Endothelial cell of umbilical vein (primary cell): Measurements from ENCODE around the gene EMD. TPM values are rescaled to one million over a fixed set of nuclear protein-coding genes. Genes with fewer than 3 reads are reported as not detected.

Experiments used
- BruUV-seq: library from RNA; stranded (reverse); fragments of 400-500 nt; replicated peaks from 2 replicates; lab custom pipeline; 2021; lab: Mats Ljungman, UMichigan
- CTCF ChIA-PET: fragments of 300-600, 350-600 bp; sonication (Branson Sonifier 250); formaldehyde crosslinking; loops from one replicate; lab custom pipeline; 2021; ENCODE audit warnings: antibody characterized with exemption, inconsistent platforms; lab: Charles Lee
- POLR2A ChIA-PET: fragments of 300-600, 350-600 bp; sonication (Branson Sonifier 250); formaldehyde crosslinking; loops from one replicate; lab custom pipeline; 2021; ENCODE audit warnings: antibody characterized with exemption, inconsistent platforms; lab: Charles Lee
- DNase-seq: peaks from one replicate; pipeline ENCODE4 v3.0.0-alpha.2; 2011; ENCODE audit warnings: low read depth, low spot score
- FAIRE-seq: peaks from 2 replicates; lab custom pipeline; 2011; peaks lifted over from hg19 to GRCh38; lab: Jason Lieb, UNC
- H2AFZ ChIP-seq: 2 replicates; pipeline ENCODE4 v1.6.0; 2012; ENCODE audit warnings: low read depth, low read length, control low read depth, inconsistent platforms
- H3K27ac ChIP-seq: 2 replicates; pipeline ENCODE4 v1.5.1; 2011; ENCODE audit warnings: low read depth, mild to moderate bottlenecking, control low read depth, low read length, moderate library complexity; ENCODE audit not compliant: insufficient read depth
- H3K27me3 ChIP-seq, 2 experiments: 2 replicates each; pipeline versions ENCODE4 v1.6.0 to v1.6.1; 2011; ENCODE audit warnings: low read length in 2 of 2, mixed read lengths in 1 of 2; ENCODE audit not compliant: control insufficient read depth in 2 of 2, insufficient read depth in 2 of 2
- H3K36me3 ChIP-seq, 2 experiments: 2 replicates in 1 of 2; 3 replicates in 1 of 2; pipeline ENCODE4 v1.5.1; 2011; ENCODE audit warnings: low read length in 2 of 2, mild to moderate bottlenecking in 1 of 2, moderate library complexity in 1 of 2; ENCODE audit not compliant: control insufficient read depth in 2 of 2, insufficient read depth in 2 of 2; ENCODE audit errors: extremely low read depth in 1 of 2
- H3K4me1 ChIP-seq: 3 replicates; pipeline ENCODE4 v1.5.1; 2011; ENCODE audit warnings: mild to moderate bottlenecking, low read length; ENCODE audit not compliant: control insufficient read depth, insufficient read depth; ENCODE audit errors: extremely low read depth
- H3K4me2 ChIP-seq: 2 replicates; pipeline ENCODE4 v1.6.1; 2011; ENCODE audit warnings: low read length, control low read depth, mixed read lengths; ENCODE audit not compliant: insufficient read depth
- H3K4me3 ChIP-seq, 3 experiments: fragments of 200-600 bp in 1 of 3; sonication (generic), shearing (Covaris generic) in 1 of 3; replicated peaks in 1 of 3; 2 replicates each; pipeline ENCODE4 v1.5.1; 2011 to 2016; ENCODE audit warnings: control low read depth in 3 of 3, low read length in 3 of 3, mild to moderate bottlenecking in 2 of 3, inconsistent platforms in 1 of 3, low read depth in 1 of 3, moderate library complexity in 1 of 3; ENCODE audit not compliant: insufficient read depth in 1 of 3
- H3K79me2 ChIP-seq: 2 replicates; pipeline ENCODE4 v1.6.0; 2012; ENCODE audit warnings: low read length, inconsistent platforms; ENCODE audit not compliant: control insufficient read depth, insufficient read depth
- H3K9ac ChIP-seq: replicated peaks from 2 replicates; pipeline ENCODE3; 2011; ENCODE audit warnings: low read length, control low read depth; ENCODE audit not compliant: insufficient read depth; ENCODE audit errors: extremely low read depth
- H3K9me1 ChIP-seq: replicated peaks from 3 replicates; pipeline ENCODE4 v1.6.0; 2011; ENCODE audit warnings: mild to moderate bottlenecking, low read length; ENCODE audit not compliant: control insufficient read depth, insufficient read depth; ENCODE audit errors: extremely low read depth
- H3K9me3 ChIP-seq: replicated peaks from 2 replicates; pipeline ENCODE4 v1.5.1; 2012; ENCODE audit warnings: low read length, inconsistent platforms; ENCODE audit not compliant: control insufficient read depth, insufficient read depth
- H4K20me1 ChIP-seq: replicated peaks from 2 replicates; pipeline ENCODE3; 2011; ENCODE audit warnings: mild to moderate bottlenecking, low read length; ENCODE audit not compliant: control insufficient read depth, insufficient read depth; ENCODE audit errors: extremely low read depth
- CTCF ChIP-seq, 2 donors: IDR thresholded peaks; 1 replicate in 1 of 2; 2 replicates in 1 of 2; pipeline ENCODE4 v1.5.1; 2011; ENCODE audit warnings: low read length in 2 of 2, mild to moderate bottlenecking in 2 of 2, moderate library complexity in 2 of 2, control low read depth in 1 of 2, inconsistent platforms in 1 of 2, low read depth in 1 of 2; ENCODE audit not compliant: insufficient read depth in 1 of 2; ENCODE audit errors: extremely low read depth in 1 of 2
- EZH2 ChIP-seq: IDR thresholded peaks from 2 replicates; pipeline ENCODE4 v1.6.1; 2012; ENCODE audit warnings: borderline replicate concordance, low read depth, mild to moderate bottlenecking, moderate library complexity, low read length, inconsistent platforms; ENCODE audit not compliant: severe bottlenecking
- FOS ChIP-seq: IDR thresholded peaks from 2 replicates; pipeline ENCODE4 v1.6.1; 2011; ENCODE audit warnings: mild to moderate bottlenecking, low read length, moderate library complexity, borderline replicate concordance; ENCODE audit not compliant: insufficient read depth
- GATA2 ChIP-seq: IDR thresholded peaks from 2 replicates; pipeline ENCODE4 v1.7.0; 2011; ENCODE audit warnings: low read depth, mild to moderate bottlenecking, moderate library complexity, mixed read lengths, low read length; ENCODE audit not compliant: insufficient read length, insufficient read depth
- JUN ChIP-seq: IDR thresholded peaks from 2 replicates; pipeline ENCODE4 v1.6.1; 2011; ENCODE audit warnings: borderline replicate concordance, low read depth; ENCODE audit not compliant: insufficient read length, insufficient read depth
- MYC ChIP-seq: IDR thresholded peaks from one replicate; pipeline ENCODE4 v1.6.1; 2011; ENCODE audit warnings: mild to moderate bottlenecking, low read depth, low read length
- POLR2AphosphoS5 ChIP-seq: IDR thresholded peaks from 2 replicates; pipeline ENCODE4 v1.6.1; 2012; ENCODE audit warnings: low read depth, mild to moderate bottlenecking, control low read depth, low read length, moderate library complexity; ENCODE audit not compliant: insufficient read depth
- dilution Hi-C: fragments of 300-500 bp; cut with MboI; formaldehyde crosslinking; loops from one replicate; pipeline ENCODE4 v1.15.0; 2019; ENCODE audit warnings: low sequenced_read_pairs; ENCODE audit not compliant: extremely low pct_ligation_motif_present
- intact Hi-C: fragments of 100-400 bp; cut with micrococcal nuclease; formaldehyde crosslinking; loops from one replicate; pipeline ENCODE4 v1.10.0; 2022
- polyA plus RNA-seq, 4 experiments: library from polyadenylated mRNA; depleted of rRNA in 3 of 4; stranded (reverse) in 3 of 4; unstranded in 1 of 4; fragments of >200 nt; gene quantifications; 2 replicates each; pipeline versions ENCODE4 v1.2.1 to v1.2.3, GENCODE V29; 2011 to 2012; ENCODE audit warnings: missing spikeins in 1 of 4
- total RNA-seq: library from RNA; stranded (reverse); gene quantifications from 2 replicates; pipeline ENCODE4 v1.2.3, GENCODE V29; 2021
- TF ChIP-seq, protein P1 (sequence below): IDR thresholded peaks from 2 replicates; pipeline ENCODE4 v1.6.1; 2011; ENCODE audit not compliant: insufficient read depth, insufficient read length

EMD gene
- total and polyA plus RNA-seq, 2 donors (not counting 3 experiments of a cell fraction or from before 2014, with no cell fraction given), result 50.6 to 76.8 TPM

GRCh38 chrX:154367474-154368308, 11.4 kb upstream of the EMD start:
- Histone ChIP-seq H3K9me3 (no peaks in the 10 kb centered on the region), H3K27me3 (no peaks in the 10 kb centered on the region), H3K4me2 (peak overlapping the region; percentile 64), H3K4me1 (peaks cover 21% of the 10 kb centered on the region), H2AFZ (no peak overlapping the region), H3K36me3 (peaks cover 16 to 37% of the 10 kb centered on the region in 2 experiments), H3K27ac (peak overlapping the region; percentile 79), H3K9me1 (no peaks in the 10 kb centered on the region), H3K79me2 (peaks cover 82% of the 10 kb centered on the region), H4K20me1 (no peaks in the 10 kb centered on the region), H3K4me3 (peak overlapping the region in 2 of 3 experiments; percentile 38 to 99), H3K9ac (peak overlapping the region; percentile 83)
- dilution Hi-C loops, result no loop called here
- ChIA-PET POLR2A (no interaction called here), CTCF (no interaction called here)
- DNase-seq (no peak), FAIRE-seq (no peak)
- TF ChIP-seq POLR2AphosphoS5 (no peak), JUN (no peak), MYC (no peak), CTCF (IDR thresholded peaks at IDR 0.05; ENCODE audit: extremely low read depth in 1 of 2, insufficient read depth in 1 of 2, low read depth in 1 of 2, low read length in 2 of 2) (no peak), EZH2 (no peak), GATA2 (no peak), FOS (no peak)
- TF ChIP-seq, protein P1, sequence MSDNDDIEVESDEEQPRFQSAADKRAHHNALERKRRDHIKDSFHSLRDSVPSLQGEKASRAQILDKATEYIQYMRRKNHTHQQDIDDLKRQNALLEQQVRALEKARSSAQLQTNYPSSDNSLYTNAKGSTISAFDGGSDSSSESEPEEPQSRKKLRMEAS, result no peak
- TSS peak; percentile 0 for BruUV-seq
- intact Hi-C loops, result no loop called here
